Activated CD4-positive, alpha-beta T cell treated with anti-CD3 and anti-CD28 coated beads, Interleukin-2, amount 50 U/mL, for 48 hours (primary cell): ENCODE data around the gene WDR90.

Source experiments
- DNase-seq, 2 experiments: peaks; one replicate each; pipeline ENCODE4 v3.0.0-alpha.2; 2020

Gene WDR90

GRCh38 chr16:709566-710499, 60.7 kb downstream of the WDR90 start:
- no peak for DNase-seq

- DNase-seq: no peak
These were observed 61.4 kb downstream of the WDR90 start for GRCh38 chr16:710500-711075.

GRCh38 chr16:711084-711483, 61.9 kb downstream of the WDR90 start:
- DNase-seq: no peak

- peak; percentile 84 to 86 for DNase-seq
These were observed 62.6 kb downstream of the WDR90 start for GRCh38 chr16:711548-712320.

- DNase-seq: peak; percentile 77 to 81
These were observed 63.6 kb downstream of the WDR90 start for GRCh38 chr16:712740-713250.

GRCh38 chr16:714079-714478, 64.9 kb downstream of the WDR90 start:
- DNase-seq: no peak

GRCh38 chr16:714558-715476, 65.7 kb downstream of the WDR90 start, which contains the start of gene METRN:
Gene METRN, plus strand, starts transcription at chr16:715118. Its CDS starts 172 bp downstream, at chr16:715290.
- DNase-seq: peak; percentile 94

GRCh38 chr16:715477-716199, 66.5 kb downstream of the WDR90 start:
- peak in 1 of 2 experiments; percentile 23 for DNase-seq

- DNase-seq: no peak
These were observed 67.0 kb downstream of the WDR90 start for GRCh38 chr16:716200-716568.

GRCh38 chr16:716768-717325, 67.7 kb downstream of the WDR90 start:
- no peak for DNase-seq
